Activated CD4-positive, alpha-beta T cell treated with anti-CD3 and anti-CD28 coated beads for 48 hours (primary cell): ENCODE results near the gene ADD3.
"Not testable (repeated sequence)": the region's sequence is repeated elsewhere in the genome, so short reads cannot be mapped to it uniquely, and the experiment has no call there.

ENCODE experiments used
- DNase-seq: peaks from one replicate; pipeline ENCODE4 v3.0.0-alpha.2; 2020

The ADD3 gene

GRCh38 chr10:110115784-110116520 is 108.2 kb downstream of the ADD3 start:
- no peak for DNase-seq

GRCh38 chr10:110118891-110119621 is 111.3 kb downstream of the ADD3 start:
- DNase-seq, result no peak

- DNase-seq, result no peak
Observed at GRCh38 chr10:110123594-110123993, 115.8 kb downstream of the ADD3 start.

GRCh38 chr10:110129490-110129889 is 121.7 kb downstream of the ADD3 start:
- no peak for DNase-seq

- DNase-seq, result no peak
Observed at GRCh38 chr10:110134917-110135316, 127.1 kb downstream of the ADD3 start.

- not testable (repeated sequence) for DNase-seq
Observed at GRCh38 chr10:110135836-110136235, 128.1 kb downstream of the ADD3 start.

- no peak for DNase-seq
Observed at GRCh38 chr10:110137142-110137545, 129.4 kb downstream of the ADD3 start.

- DNase-seq, result no peak
Observed at GRCh38 chr10:110138197-110138812, 130.5 kb downstream of the ADD3 start.

GRCh38 chr10:110141185-110141584 is 133.4 kb downstream of the ADD3 start:
- no peak for DNase-seq

- DNase-seq, result no peak
Observed at GRCh38 chr10:110141871-110142635, 134.3 kb downstream of the ADD3 start.

GRCh38 chr10:110142965-110143364 is 135.2 kb downstream of the ADD3 start:
- no peak for DNase-seq

- DNase-seq, result no peak
Observed at GRCh38 chr10:110144507-110144906, 136.7 kb downstream of the ADD3 start.

- no peak for DNase-seq
Observed at GRCh38 chr10:110147961-110148360, 140.2 kb downstream of the ADD3 start.

GRCh38 chr10:110149259-110149658 is 141.5 kb downstream of the ADD3 start:
- no peak for DNase-seq

- DNase-seq, result no peak
Observed at GRCh38 chr10:110150046-110150445, 142.3 kb downstream of the ADD3 start.

GRCh38 chr10:110150981-110151380 is 143.2 kb downstream of the ADD3 start:
- DNase-seq, result no peak

- no peak for DNase-seq
Observed at GRCh38 chr10:110151467-110151866, 143.7 kb downstream of the ADD3 start.

GRCh38 chr10:110151971-110152370 is 144.2 kb downstream of the ADD3 start:
- no peak for DNase-seq

- DNase-seq, result no peak
Observed at GRCh38 chr10:110153396-110153795, 145.6 kb downstream of the ADD3 start.

- DNase-seq, result no peak
Observed at GRCh38 chr10:110156046-110156445, 148.3 kb downstream of the ADD3 start.

- DNase-seq, result no peak
Observed at GRCh38 chr10:110158051-110159005, 150.5 kb downstream of the ADD3 start.

GRCh38 chr10:110160081-110160480 is 152.3 kb downstream of the ADD3 start:
- DNase-seq, result no peak
